COLO668 (cell line): ENCODE data around the gene B3GNT2.
A peak's percentile ranks its signal among the peaks of the same experiment; 100 is the strongest.
"Not testable (repeated sequence)": the region's sequence is repeated elsewhere in the genome, so short reads cannot be mapped to it uniquely, and the experiment has no call there.

Source experiments
- DNase-seq: peaks from one replicate; lab custom pipeline; 2025; ENCODE audit not compliant: unreplicated experiment; lab: John Stamatoyannopoulos, UW

Gene B3GNT2

GRCh38 chr2:62195421-62196277, at the start of gene B3GNT2:
B3GNT2 (plus strand) TSS chr2:62196115; CDS start chr2:62222221, 26,106 bp downstream.
- DNase-seq, result peak; percentile 86

- not testable (repeated sequence) for DNase-seq
Measured at GRCh38 chr2:62146790-62147189, 49.1 kb upstream of the B3GNT2 start.

- no peak for DNase-seq
Measured at GRCh38 chr2:62147610-62148301, 48.2 kb upstream of the B3GNT2 start.

GRCh38 chr2:62149708-62150107, 46.2 kb upstream of the B3GNT2 start:
- DNase-seq, result no peak

- DNase-seq, result no peak
Measured at GRCh38 chr2:62150597-62151305, 45.2 kb upstream of the B3GNT2 start.

- no peak for DNase-seq
Measured at GRCh38 chr2:62151306-62151638, 44.6 kb upstream of the B3GNT2 start.

GRCh38 chr2:62152000-62152399, 43.9 kb upstream of the B3GNT2 start:
- DNase-seq, result no peak

- no peak for DNase-seq
Measured at GRCh38 chr2:62156861-62157496, 38.9 kb upstream of the B3GNT2 start.

GRCh38 chr2:62158444-62159121, 37.3 kb upstream of the B3GNT2 start:
- DNase-seq, result no peak

- not testable (repeated sequence) for DNase-seq
Measured at GRCh38 chr2:62160691-62161090, 35.2 kb upstream of the B3GNT2 start.

- no peak for DNase-seq
Measured at GRCh38 chr2:62163106-62163831, 32.6 kb upstream of the B3GNT2 start.

GRCh38 chr2:62163834-62164233, 32.1 kb upstream of the B3GNT2 start:
- DNase-seq, result no peak

GRCh38 chr2:62175728-62176127, 20.2 kb upstream of the B3GNT2 start:
- DNase-seq, result no peak

- DNase-seq, result no peak
Measured at GRCh38 chr2:62176801-62177200, 19.1 kb upstream of the B3GNT2 start.

- DNase-seq, result no peak
Measured at GRCh38 chr2:62177392-62178049, 18.4 kb upstream of the B3GNT2 start.

- DNase-seq, result no peak
Measured at GRCh38 chr2:62178741-62179271, 17.1 kb upstream of the B3GNT2 start.

- no peak for DNase-seq
Measured at GRCh38 chr2:62180975-62181374, 14.9 kb upstream of the B3GNT2 start.

- DNase-seq, result no peak
Measured at GRCh38 chr2:62181843-62182242, 14.1 kb upstream of the B3GNT2 start.

- no peak for DNase-seq
Measured at GRCh38 chr2:62184512-62185230, 11.2 kb upstream of the B3GNT2 start.
